ENCODE results near the gene RTF1. TPM values are rescaled to one million over a fixed set of nuclear protein-coding genes. Genes with fewer than 3 reads are reported as not detected.

Gene RTF1
- total and polyA plus RNA-seq, 4 donors = 15.4 to 36.8 (median 28.3) TPM

Other genes with a start within 250 kb of the RTF1 start
- not detected for gene EXD1, start 186.3 kb upstream of the RTF1 start, total RNA-seq
- gene EXD1, start 186.3 kb upstream of the RTF1 start, polyA plus RNA-seq = not detected
- 10 to 100 TPM; 60.4 to 60.8 TPM for gene CHP1, start 185.8 kb upstream of the RTF1 start, total RNA-seq
- 10 to 100 TPM; 28.1 to 44.8 TPM for gene CHP1, start 185.8 kb upstream of the RTF1 start, polyA plus RNA-seq
- gene OIP5, start 84.5 kb upstream of the RTF1 start, total RNA-seq = under 1 TPM in 1 of 2 donors, not detected in 1; 0.51 TPM
- gene OIP5, start 84.5 kb upstream of the RTF1 start, polyA plus RNA-seq = 1 to 10 TPM in 1 of 2 donors, under 1 TPM in 1; 0.51 to 2.0 TPM
- gene NUSAP1, start 84.2 kb upstream of the RTF1 start, total RNA-seq = 1 to 10 TPM; 2.9 to 6.7 TPM
- gene NUSAP1, start 84.2 kb upstream of the RTF1 start, polyA plus RNA-seq = 1 to 10 TPM in 1 of 2 donors, under 1 TPM in 1; 0.90 to 9.0 TPM
- gene NDUFAF1, start 14.6 kb upstream of the RTF1 start, total RNA-seq = 10 to 100 TPM; 10.4 to 14.2 TPM
- 10 to 100 TPM; 14.3 to 16.8 TPM for gene NDUFAF1, start 14.6 kb upstream of the RTF1 start, polyA plus RNA-seq
- gene ITPKA, start 76.8 kb downstream of the RTF1 start, total RNA-seq = under 1 TPM; 0.29 to 0.33 TPM
- gene ITPKA, start 76.8 kb downstream of the RTF1 start, polyA plus RNA-seq = 1 to 10 TPM in 1 of 2 donors, under 1 TPM in 1; 0.43 to 8.1 TPM
- 1 to 10 TPM in 1 of 2 donors, under 1 TPM in 1; 0.19 to 1.1 TPM for gene LTK, start 96.7 kb downstream of the RTF1 start, total RNA-seq
- gene LTK, start 96.7 kb downstream of the RTF1 start, polyA plus RNA-seq = 1 to 10 TPM in 1 of 2 donors, under 1 TPM in 1; 0.38 to 1.9 TPM
- gene RPAP1, start 127.2 kb downstream of the RTF1 start, total RNA-seq = 10 to 100 TPM; 19.9 to 27.5 TPM
- 1 to 10 TPM; 7.5 to 8.6 TPM for gene RPAP1, start 127.2 kb downstream of the RTF1 start, polyA plus RNA-seq
- 1 to 10 TPM; 6.0 to 9.8 TPM for gene TYRO3, start 142.1 kb downstream of the RTF1 start, total RNA-seq
- 1 to 10 TPM; 3.4 to 4.5 TPM for gene TYRO3, start 142.1 kb downstream of the RTF1 start, polyA plus RNA-seq
- gene MGA, start 243.3 kb downstream of the RTF1 start, total RNA-seq = 10 to 100 TPM; 44.1 to 46.6 TPM
- 1 to 10 TPM; 1.9 to 6.0 TPM for gene MGA, start 243.3 kb downstream of the RTF1 start, polyA plus RNA-seq